Ishikawa (cell line): ENCODE measurements around the gene TMEM53.

Experiments used
- EP300 ChIP-seq: IDR thresholded peaks from 2 replicates; pipeline ENCODE4 v1.6.1; 2012; ENCODE audit warnings: borderline replicate concordance
- NFIC ChIP-seq: IDR thresholded peaks from 2 replicates; pipeline ENCODE4 v1.6.1; 2012
- RAD21 ChIP-seq: IDR thresholded peaks from 2 replicates; pipeline ENCODE4 v1.6.1; 2012; ENCODE audit warnings: low read depth
- USF1 ChIP-seq: IDR thresholded peaks from 2 replicates; pipeline ENCODE4 v1.6.1; 2012
- ZBTB7A ChIP-seq: IDR thresholded peaks from 2 replicates; pipeline ENCODE4 v1.6.1; 2012; ENCODE audit warnings: low read depth

GRCh38 chr1:44631647-44632539, 42.4 kb downstream of the TMEM53 start:
- peak; percentile 52; the same call in 1 of the 2 replicates for TF ChIP-seq EP300
- peak; percentile 97 for TF ChIP-seq USF1
- TF ChIP-seq ZBTB7A: 0 out of 2 replicates have a peak, but pooled peaks have one; percentile 59
- TF ChIP-seq NFIC: no peak
- TF ChIP-seq RAD21: no peak
